Retina (tissue), 1 donor: ENCODE results near the gene COA3.

Source experiments
- DNase-seq: peaks from one replicate; pipeline ENCODE4 v3.0.0-alpha.2; 2016

COA3 gene

DNA sequence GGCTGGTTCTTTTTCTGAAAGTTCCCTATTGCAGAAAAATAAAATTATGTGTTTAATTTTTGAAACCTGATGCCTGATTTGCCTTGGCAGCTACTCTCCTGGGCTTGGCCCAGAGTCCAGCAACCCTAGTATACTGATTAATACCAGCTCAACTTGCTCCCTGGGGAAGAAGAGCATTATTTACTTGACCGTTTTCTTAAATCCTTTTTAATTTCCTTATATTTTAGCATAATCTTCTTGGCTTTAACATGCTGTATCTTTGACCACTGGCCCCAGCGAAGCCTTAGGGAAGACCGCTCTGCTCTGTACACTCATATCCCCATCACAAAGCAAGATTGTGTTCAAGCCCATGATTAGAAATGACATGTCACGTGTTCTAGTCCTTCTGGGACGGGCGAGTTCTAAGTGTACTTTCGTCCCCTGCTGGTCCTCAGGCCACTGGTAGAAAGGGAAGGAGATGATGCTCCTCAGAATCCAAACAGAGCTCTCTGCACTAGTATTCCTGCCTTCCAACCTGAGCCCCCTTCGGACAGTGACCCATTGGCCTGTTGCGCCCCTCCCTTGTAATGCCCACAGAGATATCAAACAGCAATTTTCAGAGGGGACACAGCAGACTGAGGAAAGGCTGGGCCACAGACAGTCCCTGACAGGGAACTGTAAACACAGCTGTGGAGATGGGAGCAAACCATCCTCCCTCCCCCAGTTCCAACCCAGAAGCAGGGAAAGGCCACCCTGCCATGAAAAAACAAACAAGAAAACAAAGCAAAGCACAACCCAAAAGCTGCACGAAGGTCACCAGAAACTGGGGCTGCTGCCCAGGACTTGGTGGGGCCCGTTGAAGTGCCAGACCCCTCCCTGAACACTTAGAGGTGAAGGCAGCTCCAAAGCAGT lies 49.4 kb downstream of the COA3 start:
- DNase-seq = peak; percentile 83

- DNase-seq = no peak
Measured at GRCh38 chr17:42748202-42748907, 50.1 kb downstream of the COA3 start.
